ENCODE data around the gene PIWIL4.

The PIWIL4 gene

GRCh38 chr11:94567181-94567670 lies at the start of gene PIWIL4:
Gene PIWIL4, plus strand, starts transcription at chr11:94567368. Its CDS starts 151 bp downstream, at chr11:94567519.
- DNase-seq, result no peak

- DNase-seq, result no peak
Observed at GRCh38 chr11:94518300-94518699, 48.9 kb upstream of the PIWIL4 start.

- DNase-seq, result peak; percentile 14
Observed at GRCh38 chr11:94519478-94520084, 47.6 kb upstream of the PIWIL4 start.

GRCh38 chr11:94521684-94522083 lies 45.5 kb upstream of the PIWIL4 start:
- no peak for DNase-seq

- DNase-seq, result no peak
Observed at GRCh38 chr11:94524341-94524740, 42.8 kb upstream of the PIWIL4 start.

GRCh38 chr11:94525546-94526324 lies 41.4 kb upstream of the PIWIL4 start:
- DNase-seq, result no peak

- DNase-seq, result no peak
Observed at GRCh38 chr11:94526645-94527438, 40.3 kb upstream of the PIWIL4 start.

GRCh38 chr11:94528551-94528950 lies 38.6 kb upstream of the PIWIL4 start:
- no peak for DNase-seq

GRCh38 chr11:94532211-94532610 lies 35.0 kb upstream of the PIWIL4 start:
- no peak for DNase-seq

GRCh38 chr11:94533206-94533605 lies 34.0 kb upstream of the PIWIL4 start:
- no peak for DNase-seq

GRCh38 chr11:94533696-94534630 lies 33.2 kb upstream of the PIWIL4 start:
- no peak for DNase-seq

- DNase-seq, result no peak
Observed at GRCh38 chr11:94536386-94536785, 30.8 kb upstream of the PIWIL4 start.

- DNase-seq, result no peak
Observed at GRCh38 chr11:94537031-94537600, 30.1 kb upstream of the PIWIL4 start.

- DNase-seq, result no peak
Observed at GRCh38 chr11:94539420-94539819, 27.7 kb upstream of the PIWIL4 start.

- peak; percentile 77 for DNase-seq
Observed at GRCh38 chr11:94543695-94544645, 23.2 kb upstream of the PIWIL4 start, which contains the start of gene FUT4. Gene FUT4, plus strand, starts transcription at chr11:94543921. Its CDS starts 213 bp downstream, at chr11:94544134.

GRCh38 chr11:94544646-94545263 lies 22.4 kb upstream of the PIWIL4 start:
- no peak for DNase-seq

GRCh38 chr11:94545264-94546161 lies 21.7 kb upstream of the PIWIL4 start:
- no peak for DNase-seq

- DNase-seq, result no peak
Observed at GRCh38 chr11:94546162-94546470, 21.1 kb upstream of the PIWIL4 start.

- no peak for DNase-seq
Observed at GRCh38 chr11:94546886-94547285, 20.3 kb upstream of the PIWIL4 start.

Measured in CD4-positive, alpha-beta T cell treated with Interleukin-6 for 4 hours (primary cell).